Kasumi-1 (cell line): ENCODE results near the gene PSME1.
A peak's percentile ranks its signal among the peaks of the same experiment; 100 is the strongest.

Experiments
- DNase-seq, 2 experiments: peaks; one replicate each; lab custom pipeline; 2025; lab: John Stamatoyannopoulos, UW

PSME1 gene

DNA sequence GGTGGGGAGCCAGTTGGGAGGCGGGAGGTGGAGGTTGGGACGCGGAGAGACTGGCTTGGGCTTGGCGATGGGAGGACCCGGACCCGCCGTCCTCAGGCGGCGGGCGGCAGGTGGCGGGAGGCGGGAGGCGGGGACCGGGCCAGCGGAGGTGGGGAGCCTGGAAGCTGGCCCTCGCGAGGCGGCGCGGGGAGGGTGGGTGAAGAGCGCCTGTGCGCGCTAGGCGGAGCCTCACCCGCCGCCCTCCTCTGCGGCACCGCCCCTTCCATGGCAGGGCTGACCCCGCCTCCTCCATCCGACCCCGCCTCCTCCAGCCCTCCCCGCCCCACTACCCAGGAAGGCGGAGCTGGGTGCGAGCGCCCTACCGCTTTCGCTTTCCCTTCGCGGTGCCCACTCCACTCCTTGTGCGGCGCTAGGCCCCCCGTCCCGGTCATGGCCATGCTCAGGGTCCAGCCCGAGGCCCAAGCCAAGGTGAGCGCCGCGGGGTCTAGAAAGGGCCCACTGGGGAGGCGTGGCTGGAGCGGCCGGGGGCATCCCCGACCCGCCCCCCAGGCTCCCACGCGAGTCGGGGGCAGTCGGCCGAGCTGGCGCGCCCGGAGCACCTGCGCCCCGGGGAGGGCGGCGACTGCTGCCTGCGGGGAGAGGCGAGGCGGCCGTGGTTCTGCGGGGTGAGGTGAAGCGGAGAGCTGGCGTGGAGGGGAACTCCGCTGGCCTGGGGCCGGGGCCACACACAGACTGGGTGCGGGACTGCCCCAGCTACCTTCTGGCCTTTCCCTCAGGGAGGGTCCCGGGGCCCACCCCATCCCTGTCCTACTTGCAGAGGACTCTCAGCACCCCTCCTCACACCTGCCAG lies at the start of gene PSME1:
TSS of gene PSME1 (plus strand) at position 361 of the 850 bp plus-strand sequence. CDS start at position 430, 69 bp downstream.
- peak; percentile 83 to 86 for DNase-seq

DNA sequence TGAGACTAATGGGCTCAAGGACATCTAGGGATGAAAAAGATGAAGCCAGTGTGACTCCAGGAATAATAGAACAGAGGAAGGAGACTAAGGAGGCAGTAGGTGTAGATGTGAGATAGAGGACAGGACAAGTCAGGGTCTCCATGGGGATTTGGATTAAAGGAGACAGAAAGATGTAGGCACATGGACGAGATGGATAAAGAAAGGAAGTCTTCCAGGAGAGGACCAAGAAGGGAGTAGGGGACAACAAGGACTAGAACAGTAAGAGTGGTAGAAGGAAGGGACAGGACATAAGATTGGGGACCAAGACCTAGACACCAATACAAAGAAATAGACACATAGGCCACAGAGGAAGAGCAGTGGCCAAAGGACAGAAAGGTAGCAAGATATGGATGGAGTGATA lies 49.0 kb upstream of the PSME1 start:
- no peak for DNase-seq

DNA sequence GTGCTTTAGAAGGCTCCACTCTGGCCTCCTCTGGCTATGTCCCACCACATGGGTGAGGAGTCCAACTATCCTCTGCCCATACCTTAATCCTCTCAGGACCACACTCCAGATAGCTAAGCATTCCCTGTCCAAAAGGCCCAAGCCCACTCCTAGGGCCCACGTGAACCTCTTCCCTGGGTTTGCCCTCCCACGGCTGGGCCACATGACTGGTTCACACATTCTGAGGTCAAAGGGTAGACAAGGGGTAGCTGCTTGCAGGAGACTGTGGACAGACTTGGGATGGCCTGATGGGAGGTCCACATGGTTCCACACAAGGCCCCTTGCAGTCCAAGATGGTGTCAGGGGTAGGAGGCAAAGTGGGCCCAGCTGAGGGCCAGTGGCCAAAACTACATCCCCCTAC lies 47.9 kb upstream of the PSME1 start:
- no peak for DNase-seq

DNA sequence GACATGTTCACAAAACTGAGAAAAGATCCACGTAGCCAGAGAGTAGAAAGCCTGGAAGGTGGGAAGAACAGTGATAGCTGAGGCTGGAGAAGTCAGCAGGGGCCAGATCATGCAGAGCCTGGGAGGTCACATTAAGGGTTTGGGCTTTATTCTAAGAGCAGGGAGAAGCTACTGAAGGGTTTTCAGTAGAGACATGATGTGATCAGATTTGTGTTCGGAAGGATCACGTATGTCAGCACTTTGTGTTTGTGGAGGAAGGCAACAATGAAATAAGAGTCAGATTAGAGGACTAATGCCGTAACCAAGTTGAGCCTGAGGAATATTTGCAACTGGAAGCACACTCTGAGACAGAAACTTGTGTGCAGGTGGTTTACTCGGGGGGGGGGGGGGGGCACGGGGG lies 46.1 kb upstream of the PSME1 start:
- DNase-seq = no peak

DNA sequence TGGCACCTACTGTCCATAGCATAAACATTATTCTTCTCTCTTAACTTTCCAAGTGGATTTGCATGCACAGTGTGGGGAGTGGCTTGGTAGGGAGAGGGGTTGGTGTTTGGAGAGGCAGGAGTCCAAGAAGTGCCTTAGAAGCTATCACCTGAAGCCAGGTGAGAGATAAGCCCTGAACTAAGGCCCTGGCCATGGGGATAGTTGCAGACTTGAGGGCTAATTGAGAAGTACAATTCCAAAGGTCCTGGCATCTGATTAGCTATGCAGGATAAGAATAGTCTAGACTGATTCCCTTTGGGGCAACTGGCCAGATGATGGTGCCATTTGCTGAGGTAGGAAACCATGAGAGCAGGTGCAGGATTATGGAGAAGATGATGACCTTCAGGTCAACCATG lies 43.9 kb upstream of the PSME1 start:
- DNase-seq = no peak

DNA sequence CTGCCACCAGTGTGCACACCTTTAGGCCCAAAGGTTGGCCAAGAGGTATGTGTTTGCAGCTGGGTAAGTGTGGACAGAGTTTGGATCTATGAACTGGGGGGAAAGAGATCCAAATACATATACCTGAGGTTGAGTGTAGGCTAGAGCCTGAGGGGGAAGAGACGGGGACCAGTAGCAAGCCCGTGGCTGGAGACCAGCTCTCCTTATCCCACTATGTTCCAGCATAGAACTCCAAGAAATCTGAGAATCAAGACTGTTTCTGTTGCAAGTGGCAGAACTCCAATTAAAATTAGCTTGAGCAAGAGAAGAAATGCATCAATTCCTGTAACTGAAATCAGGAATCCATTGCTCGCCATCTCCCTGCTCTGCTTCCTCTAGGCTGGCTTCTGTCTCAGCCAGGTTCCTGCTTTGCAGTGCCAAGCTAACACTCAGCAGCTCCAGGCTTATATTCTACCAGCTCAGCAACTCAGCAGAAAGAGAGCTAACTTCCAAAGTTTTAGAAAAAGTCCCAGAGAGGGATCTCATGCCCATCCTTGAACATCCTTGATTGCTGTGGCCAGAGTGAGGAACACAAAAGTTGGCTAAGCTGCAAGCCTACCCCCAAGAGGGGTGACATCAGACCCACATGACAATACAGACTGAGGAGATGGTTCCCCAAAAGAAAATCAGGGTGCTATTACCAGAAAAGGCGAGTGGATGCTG lies 43.3 kb upstream of the PSME1 start:
- DNase-seq = no peak

DNA sequence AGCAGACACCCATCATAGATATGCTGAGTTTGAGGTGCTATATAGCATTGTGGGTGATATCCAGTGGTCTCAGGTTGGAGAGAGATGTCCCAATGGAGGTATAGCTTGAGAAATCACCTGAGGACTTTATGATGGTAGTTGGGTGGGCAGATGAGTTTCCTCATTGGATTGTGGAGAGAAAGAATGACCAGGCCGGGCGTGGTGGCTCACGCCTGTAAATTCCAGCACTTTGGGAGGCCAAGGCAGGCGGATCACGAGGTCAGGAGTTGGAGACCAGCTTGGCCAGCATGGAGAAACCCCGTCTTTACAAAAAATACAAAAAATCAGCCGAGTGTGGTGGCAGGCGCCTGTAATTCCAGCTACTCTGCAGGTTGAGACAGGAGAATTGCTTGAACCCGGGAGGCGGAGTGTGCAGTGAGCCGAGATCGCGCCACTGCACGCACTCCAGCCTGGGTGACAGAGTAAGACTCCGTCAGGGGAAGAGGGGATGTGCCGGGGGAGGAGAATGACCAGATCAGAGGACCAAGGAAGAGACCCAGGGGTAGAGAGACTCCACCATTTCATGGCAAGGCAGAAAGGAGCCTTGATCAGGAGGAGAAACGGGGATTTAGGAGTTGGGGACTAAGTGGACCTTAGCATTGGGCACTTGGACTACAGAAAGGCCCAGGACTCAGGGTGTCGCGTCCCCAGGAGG lies 42.6 kb upstream of the PSME1 start:
- DNase-seq = no peak

DNA sequence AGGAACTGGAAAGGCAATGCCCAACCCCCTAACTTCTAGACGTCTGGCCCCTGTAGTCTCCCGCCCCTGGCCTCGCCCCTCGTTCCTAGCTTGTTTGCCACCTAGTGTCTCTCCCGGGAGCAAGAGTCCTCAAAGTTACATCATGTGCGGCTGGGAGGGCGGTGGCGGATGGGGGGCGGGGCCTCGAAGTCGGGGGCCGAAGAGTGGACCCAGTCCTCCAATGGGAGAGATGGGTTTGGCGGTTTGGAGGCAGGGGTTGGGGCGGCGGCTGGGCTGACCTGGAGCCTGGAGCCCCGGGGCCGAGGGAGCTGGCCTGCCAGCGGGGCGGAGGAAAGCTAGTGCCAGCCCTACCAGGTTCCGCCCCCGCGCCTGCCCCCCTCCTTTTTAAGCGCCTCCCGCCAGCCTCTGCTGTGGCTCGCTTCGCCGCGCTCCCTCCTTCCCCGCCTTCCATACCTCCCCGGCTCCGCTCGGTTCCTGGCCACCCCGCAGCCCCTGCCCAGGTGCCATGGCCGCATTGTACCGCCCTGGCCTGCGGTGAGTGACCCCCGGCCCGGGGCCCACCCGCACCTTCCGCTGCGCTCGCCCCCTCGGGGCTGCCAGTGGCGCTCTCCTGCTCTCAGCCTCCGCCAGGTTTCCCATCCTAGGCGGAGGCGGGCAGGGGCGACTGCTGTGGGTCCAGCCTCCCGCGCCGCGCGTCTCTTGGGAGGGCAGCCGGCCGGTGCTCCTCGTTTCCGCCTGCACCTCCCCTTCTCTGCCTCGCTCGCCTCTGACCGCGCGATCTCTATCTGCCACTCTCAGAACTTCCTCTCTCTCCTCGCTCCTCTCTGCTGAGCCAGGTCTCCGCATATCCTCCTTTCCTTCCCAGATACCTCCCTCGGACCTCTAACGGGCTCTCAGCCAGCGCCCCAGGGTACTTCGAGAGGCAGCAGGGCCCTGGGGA lies 41.8 kb upstream of the PSME1 start, which contains the start of gene PCK2:
TSS of gene PCK2 (plus strand) at position 411 of the 940 bp plus-strand sequence. CDS start at position 506, 95 bp downstream.
- DNase-seq = peak; percentile 92 to 96

DNA sequence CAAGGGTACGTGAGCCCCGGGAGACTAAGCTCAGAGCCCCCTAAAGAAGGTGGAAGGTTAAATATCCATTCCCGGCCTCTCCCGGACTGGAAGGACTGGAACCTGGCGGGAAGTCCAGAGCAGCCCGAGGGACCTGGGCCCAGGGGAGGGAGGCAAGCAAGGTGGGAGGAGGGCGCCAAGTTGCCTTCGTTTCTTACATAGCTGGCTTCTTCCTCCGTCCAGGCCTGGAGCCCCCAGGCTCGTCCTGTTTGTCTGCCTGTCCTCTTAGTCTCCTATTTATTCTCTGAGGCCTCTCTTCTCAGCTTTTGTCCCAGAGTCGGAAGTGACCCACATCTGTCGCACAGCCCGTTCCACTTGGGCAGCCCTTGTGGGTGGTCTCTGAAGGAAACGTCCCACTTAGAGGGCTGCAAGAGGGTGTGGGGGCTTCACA lies 41.1 kb upstream of the PSME1 start:
- peak in 1 of 2 experiments; percentile 27 for DNase-seq

DNA sequence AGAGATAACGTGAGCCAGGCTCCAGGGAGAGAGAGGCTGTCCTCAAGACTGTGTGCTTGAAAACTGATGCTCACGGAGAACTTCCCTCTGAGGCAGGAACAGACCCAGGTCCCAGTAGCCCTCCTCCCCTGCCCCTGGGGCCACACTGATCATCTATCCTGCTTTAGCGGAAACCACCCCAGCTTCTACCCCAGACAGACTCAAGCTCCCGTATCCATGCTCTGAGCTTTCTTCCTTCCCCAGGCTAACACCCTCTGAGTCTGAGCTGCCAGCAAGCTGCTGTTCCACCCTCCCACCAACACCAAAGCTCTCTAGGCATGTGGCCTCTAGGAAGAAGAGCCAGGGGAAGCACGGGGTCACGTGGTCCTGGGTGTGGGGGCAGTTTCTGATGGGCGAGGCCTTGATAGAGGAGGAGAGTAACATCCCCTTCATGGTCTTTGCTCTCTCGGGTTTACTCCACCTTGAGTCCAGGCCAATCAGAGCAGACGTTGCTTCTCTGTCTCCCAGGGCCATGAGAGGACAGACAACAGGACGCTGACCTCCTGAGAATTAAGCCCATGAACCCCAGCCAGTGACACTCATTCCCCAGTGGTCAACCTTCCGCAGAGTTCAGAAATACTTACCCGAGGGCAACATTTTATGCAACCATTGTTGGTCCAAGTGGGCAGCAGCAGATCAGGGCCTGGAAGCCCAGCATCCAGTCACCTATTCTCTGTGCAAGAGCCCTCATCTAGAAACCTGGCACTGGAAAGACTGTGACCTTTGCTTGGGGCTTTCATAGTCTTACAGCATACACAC lies 40.5 kb upstream of the PSME1 start:
- DNase-seq = peak; percentile 79 to 86

DNA sequence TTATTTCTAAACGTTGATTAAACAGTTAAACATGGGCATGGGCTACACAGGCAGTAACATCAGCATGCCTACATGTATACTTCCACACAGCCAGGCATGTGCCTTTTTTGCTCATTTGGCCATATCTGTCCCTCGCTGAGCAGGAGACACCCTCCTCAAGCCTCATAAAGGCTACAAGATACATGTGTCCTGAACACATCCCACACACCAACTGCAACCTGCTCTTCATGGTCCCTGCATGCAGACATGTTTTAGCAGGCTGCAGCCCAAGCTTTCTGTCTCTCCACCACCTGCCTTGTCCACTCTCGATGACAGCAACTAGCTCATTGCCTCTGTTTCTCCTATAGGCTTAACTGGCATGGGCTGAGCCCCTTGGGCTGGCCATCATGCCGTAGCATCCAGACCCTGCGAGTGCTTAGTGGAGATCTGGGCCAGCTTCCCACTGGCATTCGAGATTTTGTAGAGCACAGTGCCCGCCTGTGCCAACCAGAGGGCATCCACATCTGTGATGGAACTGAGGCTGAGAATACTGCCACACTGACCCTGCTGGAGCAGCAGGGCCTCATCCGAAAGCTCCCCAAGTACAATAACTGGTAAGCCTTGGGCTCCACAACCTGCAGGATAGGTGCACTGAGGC lies 39.3 kb upstream of the PSME1 start:
- DNase-seq = no peak

DNA sequence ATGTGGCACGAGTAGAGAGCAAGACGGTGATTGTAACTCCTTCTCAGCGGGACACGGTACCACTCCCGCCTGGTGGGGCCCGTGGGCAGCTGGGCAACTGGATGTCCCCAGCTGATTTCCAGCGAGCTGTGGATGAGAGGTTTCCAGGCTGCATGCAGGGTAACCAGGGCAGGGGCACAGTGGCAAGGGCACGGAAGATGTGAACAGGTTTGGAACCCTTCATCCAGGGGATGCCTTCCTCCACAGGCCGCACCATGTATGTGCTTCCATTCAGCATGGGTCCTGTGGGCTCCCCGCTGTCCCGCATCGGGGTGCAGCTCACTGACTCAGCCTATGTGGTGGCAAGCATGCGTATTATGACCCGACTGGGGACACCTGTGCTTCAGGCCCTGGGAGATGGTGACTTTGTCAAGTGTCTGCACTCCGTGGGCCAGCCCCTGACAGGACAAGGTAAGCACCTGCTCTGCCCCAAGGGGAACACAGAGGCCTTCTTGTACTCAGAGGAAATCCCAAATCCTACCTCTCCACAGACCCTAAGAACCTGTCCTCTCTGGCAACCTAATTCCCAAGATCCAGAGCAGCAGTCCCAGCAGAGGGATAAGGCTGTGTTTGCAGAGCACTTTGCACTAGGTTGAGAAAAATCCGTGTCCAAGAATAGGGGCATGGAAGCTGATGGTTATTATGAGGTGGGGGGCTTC lies 37.6 kb upstream of the PSME1 start:
- no peak for DNase-seq

DNA sequence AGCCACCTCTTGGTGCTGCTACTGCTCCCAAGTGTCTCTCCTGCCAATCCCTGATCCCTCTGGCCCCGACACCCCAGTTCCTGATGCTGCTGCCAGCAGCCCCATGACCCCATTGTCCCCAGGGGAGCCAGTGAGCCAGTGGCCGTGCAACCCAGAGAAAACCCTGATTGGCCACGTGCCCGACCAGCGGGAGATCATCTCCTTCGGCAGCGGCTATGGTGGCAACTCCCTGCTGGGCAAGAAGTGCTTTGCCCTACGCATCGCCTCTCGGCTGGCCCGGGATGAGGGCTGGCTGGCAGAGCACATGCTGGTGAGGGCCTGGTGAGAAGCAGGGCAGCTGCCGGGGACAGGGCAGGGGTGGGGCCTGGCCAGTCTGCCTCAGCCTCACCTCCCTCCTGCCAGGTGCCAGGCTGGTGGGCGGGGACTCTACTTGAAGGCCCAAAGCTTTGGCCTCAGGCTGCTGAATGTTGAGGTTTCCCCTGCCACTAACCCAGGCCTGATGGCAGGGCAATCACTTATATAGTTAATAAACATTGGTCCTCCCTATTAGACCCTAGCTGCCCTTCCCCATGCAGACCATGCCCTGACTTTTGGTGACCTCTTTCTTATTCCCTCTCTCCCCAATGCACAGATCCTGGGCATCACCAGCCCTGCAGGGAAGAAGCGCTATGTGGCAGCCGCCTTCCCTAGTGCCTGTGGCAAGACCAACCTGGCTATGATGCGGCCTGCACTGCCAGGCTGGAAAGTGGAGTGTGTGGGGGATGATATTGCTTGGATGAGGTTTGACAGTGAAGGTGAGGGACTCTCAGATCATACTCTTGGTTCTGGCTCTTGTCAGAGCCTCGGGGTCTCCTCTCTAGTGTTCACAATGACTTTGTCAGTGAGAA lies 36.8 kb upstream of the PSME1 start:
- no peak for DNase-seq

DNA sequence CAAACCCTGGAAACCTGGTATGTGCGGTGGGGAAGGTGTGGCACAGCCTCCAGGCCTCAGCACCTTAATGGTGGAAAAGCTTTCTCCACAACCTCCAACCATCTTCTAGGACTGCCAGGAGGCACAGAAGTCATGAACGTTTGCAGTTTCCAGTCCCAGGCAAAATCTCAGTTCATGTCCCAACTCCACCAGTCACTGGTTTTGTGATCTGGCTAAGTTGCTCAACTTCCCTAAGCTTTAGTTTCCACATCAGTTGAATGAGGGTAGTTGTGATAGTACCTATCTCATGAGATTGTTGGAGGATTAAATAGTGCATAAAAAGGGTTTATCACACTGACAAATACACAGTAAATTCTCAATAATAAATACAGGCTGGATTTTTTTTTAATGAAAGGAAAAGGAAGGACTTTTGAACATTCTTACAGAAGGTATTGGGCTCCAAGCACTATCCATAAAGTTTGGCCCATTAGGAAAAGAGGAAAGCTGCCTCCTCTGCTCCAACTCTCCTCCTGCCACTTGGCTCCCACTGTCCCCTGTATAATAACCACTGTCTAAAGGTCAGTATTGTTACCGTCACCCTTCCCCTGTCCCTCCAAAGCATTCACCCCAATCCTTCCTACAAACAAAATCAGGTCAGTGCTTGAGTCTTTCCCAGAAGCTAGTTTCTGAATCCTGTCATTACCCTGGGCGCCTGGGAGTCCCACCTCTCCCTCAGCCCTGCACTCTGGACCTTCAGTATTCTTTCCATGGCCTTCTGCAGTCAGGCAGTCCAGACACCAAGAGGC lies 35.6 kb upstream of the PSME1 start:
- no peak for DNase-seq

DNA sequence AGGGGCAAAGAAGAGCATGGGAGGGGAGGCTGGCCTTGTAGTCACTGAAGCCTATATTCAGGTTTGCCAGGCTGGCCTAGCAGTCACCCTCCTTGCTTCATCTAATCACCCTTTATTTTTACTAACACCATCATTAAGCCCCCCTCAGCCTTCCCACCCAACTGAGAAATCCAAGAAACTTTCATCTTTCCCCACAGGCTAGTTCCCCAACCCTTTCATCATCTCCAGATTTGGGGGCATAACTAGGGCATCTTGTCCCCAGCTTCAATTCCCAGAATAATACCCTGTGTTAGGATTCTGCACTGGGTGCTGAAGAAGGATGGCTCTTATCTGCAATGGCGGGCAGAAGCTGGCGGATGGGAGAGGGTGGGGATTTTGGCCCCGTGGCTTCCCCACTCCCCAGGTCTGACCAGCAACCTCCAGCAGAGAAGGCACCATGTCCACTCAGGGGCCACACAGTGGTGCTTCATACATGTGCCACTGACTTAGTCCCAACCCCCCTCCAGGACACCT lies 35.0 kb upstream of the PSME1 start:
- DNase-seq = no peak

DNA sequence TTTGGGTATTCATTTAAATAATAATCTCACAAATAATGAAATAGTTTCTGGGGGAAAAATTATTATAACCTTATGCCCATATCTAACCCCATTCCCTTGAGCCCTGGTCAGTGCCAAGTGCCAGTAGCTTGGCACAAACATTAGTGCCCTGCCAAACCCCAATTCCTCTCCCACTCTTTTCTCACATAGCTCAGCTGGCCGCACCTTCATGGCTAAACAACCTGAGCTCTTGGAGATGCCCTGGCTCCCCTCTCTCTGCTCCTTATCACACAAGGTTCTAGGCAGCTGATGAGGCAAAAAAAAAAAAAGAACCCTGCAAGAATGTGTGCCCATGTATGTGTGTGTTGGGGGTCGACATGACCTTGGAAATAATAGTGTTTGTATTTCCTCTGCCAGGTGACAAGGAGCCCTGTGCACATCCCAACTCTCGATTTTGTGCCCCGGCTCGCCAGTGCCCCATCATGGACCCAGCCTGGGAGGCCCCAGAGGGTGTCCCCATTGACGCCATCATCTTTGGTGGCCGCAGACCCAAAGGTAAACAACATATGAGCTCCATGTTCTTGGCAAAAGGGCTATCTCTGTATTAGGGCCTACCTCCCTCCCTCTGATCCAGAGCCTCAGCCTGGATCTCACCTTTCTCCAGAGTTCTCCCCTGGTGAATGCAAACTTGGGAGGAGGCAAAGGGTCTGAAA lies 33.5 kb upstream of the PSME1 start:
- DNase-seq = no peak

DNA sequence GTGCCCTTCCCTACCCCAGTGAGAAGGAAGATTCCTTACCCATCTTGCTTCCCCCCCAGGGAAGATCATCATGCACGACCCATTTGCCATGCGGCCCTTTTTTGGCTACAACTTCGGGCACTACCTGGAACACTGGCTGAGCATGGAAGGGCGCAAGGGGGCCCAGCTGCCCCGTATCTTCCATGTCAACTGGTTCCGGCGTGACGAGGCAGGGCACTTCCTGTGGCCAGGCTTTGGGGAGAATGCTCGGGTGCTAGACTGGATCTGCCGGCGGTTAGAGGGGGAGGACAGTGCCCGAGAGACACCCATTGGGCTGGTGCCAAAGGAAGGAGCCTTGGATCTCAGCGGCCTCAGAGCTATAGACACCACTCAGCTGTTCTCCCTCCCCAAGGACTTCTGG lies 32.5 kb upstream of the PSME1 start:
- DNase-seq = no peak
